Ascending aorta (tissue), 2 donors: ENCODE measurements around the gene CSPG4. TPM values are rescaled to one million over a fixed set of nuclear protein-coding genes. Genes with fewer than 3 reads are reported as not detected.

Experiments
- DNase-seq, 2 donors: peaks; one replicate each; pipeline ENCODE4 v3.0.0-alpha.2; 2019; ENCODE audit warnings: low spot score in 2 of 2
- H3K27ac ChIP-seq, 2 donors: fragments of 200-600 bp; sonication (generic); one replicate each; pipeline ENCODE4 v1.5.1; 2016 to 2017; ENCODE audit warnings: mild to moderate bottlenecking in 1 of 2
- H3K27me3 ChIP-seq: fragments of 200-600 bp; sonication (generic); one replicate; pipeline ENCODE4 v1.5.1; 2017
- H3K36me3 ChIP-seq, 2 donors: fragments of 200-600 bp; sonication (generic); one replicate each; pipeline ENCODE4 v1.5.1; 2016
- H3K4me1 ChIP-seq, 2 donors: fragments of 200-600 bp; sonication (generic); one replicate each; pipeline ENCODE4 v1.5.1; 2016 to 2017; ENCODE audit warnings: mild to moderate bottlenecking in 1 of 2
- H3K4me3 ChIP-seq, 2 donors: fragments of 200-600 bp; sonication (generic); one replicate each; pipeline ENCODE4 v1.5.1; 2016 to 2017; ENCODE audit warnings: mild to moderate bottlenecking in 1 of 2
- H3K9me3 ChIP-seq, 2 donors: fragments of 200-600 bp; sonication (generic); one replicate each; pipeline ENCODE4 v1.5.1; 2016
- intact Hi-C: fragments of 100-400 bp; cut with DNase I; formaldehyde crosslinking; loops from one replicate; pipeline ENCODE4 v1.15.1; 2023
- total RNA-seq: library from RNA; depleted of rRNA; stranded (reverse); fragments of >200 nt; gene quantifications from one replicate; pipeline ENCODE4 v1.1.0, GENCODE V29; 2016
- TF ChIP-seq, protein P1 (sequence below), 3 experiments: fragments of 200-600 bp in 2 of 3; fragments of 450-650 bp in 1 of 3; sonication (generic) in 2 of 3; IDR thresholded peaks; one replicate each; pipeline ENCODE4 v1.5.1; 2016 to 2019; ENCODE audit warnings: antibody characterized with exemption in 3 of 3, mild to moderate bottlenecking in 1 of 3, moderate library complexity in 1 of 3

Gene CSPG4
- total RNA-seq, 1 donor from 2014 or later: 258 TPM

- TF ChIP-seq, protein P1, sequence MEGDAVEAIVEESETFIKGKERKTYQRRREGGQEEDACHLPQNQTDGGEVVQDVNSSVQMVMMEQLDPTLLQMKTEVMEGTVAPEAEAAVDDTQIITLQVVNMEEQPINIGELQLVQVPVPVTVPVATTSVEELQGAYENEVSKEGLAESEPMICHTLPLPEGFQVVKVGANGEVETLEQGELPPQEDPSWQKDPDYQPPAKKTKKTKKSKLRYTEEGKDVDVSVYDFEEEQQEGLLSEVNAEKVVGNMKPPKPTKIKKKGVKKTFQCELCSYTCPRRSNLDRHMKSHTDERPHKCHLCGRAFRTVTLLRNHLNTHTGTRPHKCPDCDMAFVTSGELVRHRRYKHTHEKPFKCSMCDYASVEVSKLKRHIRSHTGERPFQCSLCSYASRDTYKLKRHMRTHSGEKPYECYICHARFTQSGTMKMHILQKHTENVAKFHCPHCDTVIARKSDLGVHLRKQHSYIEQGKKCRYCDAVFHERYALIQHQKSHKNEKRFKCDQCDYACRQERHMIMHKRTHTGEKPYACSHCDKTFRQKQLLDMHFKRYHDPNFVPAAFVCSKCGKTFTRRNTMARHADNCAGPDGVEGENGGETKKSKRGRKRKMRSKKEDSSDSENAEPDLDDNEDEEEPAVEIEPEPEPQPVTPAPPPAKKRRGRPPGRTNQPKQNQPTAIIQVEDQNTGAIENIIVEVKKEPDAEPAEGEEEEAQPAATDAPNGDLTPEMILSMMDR (IDR thresholded peaks at IDR 0.05): no peak
- no peaks in the 10 kb centered on the region for H3K27me3 ChIP-seq
- H3K4me3 ChIP-seq: no peak overlapping the region
- no peak for DNase-seq
- H3K9me3 ChIP-seq: no peaks in the 10 kb centered on the region
- peaks cover 26 to 53% of the 10 kb centered on the region in 2 donors for H3K4me1 ChIP-seq
- peaks cover 15 to 45% of the 10 kb centered on the region in 2 donors for H3K36me3 ChIP-seq
- H3K27ac ChIP-seq: peak overlapping the region; percentile 95 to 97
- intact Hi-C loops: no loop called here
Observed at GRCh38 chr15:75659141-75659771, 53.4 kb downstream of the CSPG4 start.

GRCh38 chr15:75656813-75657212 is 55.8 kb downstream of the CSPG4 start:
- Histone ChIP-seq H3K27me3 (no peaks in the 10 kb centered on the region), H3K36me3 (peaks cover 15 to 39% of the 10 kb centered on the region in 2 donors), H3K9me3 (no peaks in the 10 kb centered on the region), H3K4me3 (no peak overlapping the region), H3K27ac (peak overlapping the region; percentile 60 to 97), H3K4me1 (peaks cover 44 to 68% of the 10 kb centered on the region in 2 donors)
- DNase-seq: no peak
- intact Hi-C loops: no loop called here
- TF ChIP-seq, protein P1 (IDR thresholded peaks at IDR 0.05): no peak

GRCh38 chr15:75656331-75656730 is 56.3 kb downstream of the CSPG4 start:
- H3K27me3 ChIP-seq: no peaks in the 10 kb centered on the region
- TF ChIP-seq, protein P1 (IDR thresholded peaks at IDR 0.05): no peak
- H3K36me3 ChIP-seq: peaks cover 15 to 39% of the 10 kb centered on the region in 2 donors
- no peak overlapping the region for H3K4me3 ChIP-seq
- intact Hi-C loops: no loop called here
- H3K4me1 ChIP-seq: peaks cover 43 to 68% of the 10 kb centered on the region in 2 donors
- DNase-seq: no peak
- H3K27ac ChIP-seq: peak overlapping the region; percentile 34 to 60
- H3K9me3 ChIP-seq: no peaks in the 10 kb centered on the region

DNA sequence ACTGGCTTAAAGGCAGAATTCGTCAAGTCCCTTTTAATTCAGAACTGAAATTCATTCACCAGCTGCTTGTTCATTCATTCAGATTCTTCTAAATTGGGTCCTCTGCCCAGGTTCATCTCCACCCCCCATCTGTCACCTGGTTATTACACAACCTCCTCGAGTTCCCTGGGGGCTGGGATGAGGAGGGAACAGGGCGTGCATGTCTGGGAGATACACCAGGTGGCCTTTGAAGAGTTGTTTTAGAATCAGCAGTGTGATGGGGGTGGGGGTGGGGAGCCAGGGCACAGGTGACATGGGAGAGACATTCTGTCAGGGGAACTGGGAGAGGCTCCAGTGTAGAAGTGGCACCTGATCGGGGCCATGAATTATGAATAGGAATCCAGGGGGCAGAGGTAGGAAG is 56.7 kb downstream of the CSPG4 start:
- Histone ChIP-seq H3K4me3 (no peak overlapping the region), H3K4me1 (peaks cover 42 to 71% of the 10 kb centered on the region in 2 donors), H3K27ac (peak overlapping the region; percentile 34 to 60), H3K9me3 (no peaks in the 10 kb centered on the region), H3K27me3 (no peaks in the 10 kb centered on the region), H3K36me3 (peaks cover 15 to 42% of the 10 kb centered on the region in 2 donors)
- TF ChIP-seq, protein P1 (IDR thresholded peaks at IDR 0.05): no peak
- DNase-seq: no peak
- intact Hi-C loops: no loop called here

- peaks cover 41 to 70% of the 10 kb centered on the region in 2 donors for H3K4me1 ChIP-seq
- intact Hi-C loops: no loop called here
- peak overlapping the region in 1 of 2 donors; percentile 14 for H3K4me3 ChIP-seq
- H3K9me3 ChIP-seq: no peaks in the 10 kb centered on the region
- no peak for DNase-seq
- no peaks in the 10 kb centered on the region for H3K27me3 ChIP-seq
- TF ChIP-seq, protein P1 (IDR thresholded peaks at IDR 0.05): no peak
- peak overlapping the region; percentile 98 to 99 for H3K27ac ChIP-seq
- H3K36me3 ChIP-seq: peaks cover 15 to 40% of the 10 kb centered on the region in 2 donors
Observed at GRCh38 chr15:75654201-75654907, 58.3 kb downstream of the CSPG4 start.
